Ishikawa (cell line): ENCODE results near the gene HPSE.

Experiments used
- CEBPB ChIP-seq: IDR thresholded peaks from 2 replicates; pipeline ENCODE4 v1.6.1; 2012
- CREB1 ChIP-seq: IDR thresholded peaks from 2 replicates; pipeline ENCODE4 v1.6.1; 2012; ENCODE audit warnings: low read depth
- EGR1 ChIP-seq: IDR thresholded peaks from 2 replicates; pipeline ENCODE4 v1.6.1; 2012
- EP300 ChIP-seq: IDR thresholded peaks from 2 replicates; pipeline ENCODE4 v1.6.1; 2012; ENCODE audit warnings: borderline replicate concordance
- FOXM1 ChIP-seq: IDR thresholded peaks from 2 replicates; pipeline ENCODE4 v1.6.1; 2012; ENCODE audit warnings: low read depth, borderline replicate concordance
- NFIC ChIP-seq: IDR thresholded peaks from 2 replicates; pipeline ENCODE4 v1.6.1; 2012
- RAD21 ChIP-seq: IDR thresholded peaks from 2 replicates; pipeline ENCODE4 v1.6.1; 2012; ENCODE audit warnings: low read depth
- REST ChIP-seq: IDR thresholded peaks from 2 replicates; pipeline ENCODE4 v1.6.1; 2012; ENCODE audit warnings: low read depth, mild to moderate bottlenecking
- TAF1 ChIP-seq: IDR thresholded peaks from 2 replicates; pipeline ENCODE4 v1.6.1; 2012; ENCODE audit warnings: low read depth, mild to moderate bottlenecking
- TCF12 ChIP-seq: IDR thresholded peaks from 2 replicates; pipeline ENCODE4 v1.6.1; 2012; ENCODE audit warnings: low read depth
- TEAD4 ChIP-seq: IDR thresholded peaks from 2 replicates; pipeline ENCODE4 v1.6.1; 2012
- USF1 ChIP-seq: IDR thresholded peaks from 2 replicates; pipeline ENCODE4 v1.6.1; 2012
- YY1 ChIP-seq: IDR thresholded peaks from 2 replicates; pipeline ENCODE4 v1.6.1; 2012; ENCODE audit warnings: low read depth
- ZBTB7A ChIP-seq: IDR thresholded peaks from 2 replicates; pipeline ENCODE4 v1.6.1; 2012; ENCODE audit warnings: low read depth
- TF ChIP-seq, protein P1 (sequence below): IDR thresholded peaks from 2 replicates; pipeline ENCODE4 v1.6.1; 2012

Gene HPSE

GRCh38 chr4:83371235-83371634 lies 36.6 kb upstream of the HPSE start:
- TF ChIP-seq REST (no peak), CEBPB (no peak), TCF12 (no peak), USF1 (no peak), YY1 (no peak), NFIC (no peak), RAD21 (no peak), TEAD4 (no peak)
- TF ChIP-seq, protein P1, sequence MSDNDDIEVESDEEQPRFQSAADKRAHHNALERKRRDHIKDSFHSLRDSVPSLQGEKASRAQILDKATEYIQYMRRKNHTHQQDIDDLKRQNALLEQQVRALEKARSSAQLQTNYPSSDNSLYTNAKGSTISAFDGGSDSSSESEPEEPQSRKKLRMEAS, result no peak

DNA sequence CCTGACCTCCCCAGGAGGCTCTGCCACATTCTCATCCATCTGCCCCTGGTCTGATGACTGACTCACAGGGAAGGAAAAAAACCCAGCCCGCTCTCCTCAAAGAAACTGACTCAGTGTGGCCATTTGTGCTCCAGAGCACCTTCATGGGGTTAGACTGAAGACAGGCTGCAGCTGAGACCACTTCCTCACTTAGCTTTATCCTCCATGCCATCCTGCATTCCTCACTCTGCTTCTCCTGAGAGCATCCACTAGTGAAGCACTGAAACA lies 35.9 kb upstream of the HPSE start:
- TF ChIP-seq CEBPB (no peak), RAD21 (no peak), TCF12 (no peak), CREB1 (no peak), YY1 (no peak)

DNA sequence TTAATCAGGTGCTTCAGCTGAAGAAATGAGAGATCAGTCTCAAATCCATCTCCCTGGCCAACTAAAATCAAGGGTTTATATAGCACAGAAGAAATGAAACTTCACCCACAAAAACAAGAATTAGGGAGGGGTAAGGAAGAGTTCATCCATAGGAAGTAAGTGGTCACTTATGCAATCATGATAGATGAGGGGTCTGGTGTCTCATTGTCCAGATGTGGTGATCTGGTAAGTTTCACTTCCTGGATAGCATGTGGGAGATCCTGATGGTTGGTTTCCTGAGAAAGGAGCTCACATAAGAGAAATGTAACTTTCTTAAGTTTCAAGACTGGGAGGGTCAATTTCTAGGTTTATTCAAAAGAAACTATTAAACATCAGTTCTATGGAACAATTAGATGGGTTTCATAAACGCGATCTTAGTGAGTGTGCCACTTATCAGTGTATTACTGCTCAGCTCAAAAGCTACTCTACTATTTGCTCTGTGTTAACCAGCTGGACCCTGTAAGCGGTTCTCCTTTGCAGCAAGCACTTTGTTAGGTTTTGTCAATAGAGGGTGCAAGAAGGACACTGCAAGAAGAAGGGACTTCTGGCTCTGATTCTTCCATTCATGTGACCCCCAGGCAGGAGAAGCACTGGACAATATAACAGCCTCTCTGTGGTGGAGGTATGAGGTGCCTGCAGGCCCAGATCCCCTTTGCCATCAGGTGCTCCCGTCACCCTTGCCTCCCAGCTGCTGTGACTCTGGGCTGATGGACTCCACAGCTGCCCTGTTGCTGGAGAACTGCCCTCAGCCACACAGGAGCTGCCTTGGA lies 35.4 kb upstream of the HPSE start:
- TF ChIP-seq RAD21, result peak; percentile 36; the same call in 1 of the 2 replicates
- TF ChIP-seq ZBTB7A, result no peak

GRCh38 chr4:83364312-83364711 lies 29.7 kb upstream of the HPSE start:
- no peak for TF ChIP-seq RAD21
- no peak for TF ChIP-seq REST
- TF ChIP-seq CREB1, result no peak
- TF ChIP-seq CEBPB, result no peak
- TF ChIP-seq TEAD4, result no peak
- TF ChIP-seq, protein P1, result no peak
- TF ChIP-seq TAF1, result no peak
- TF ChIP-seq EP300, result no peak
- no peak for TF ChIP-seq EGR1
- no peak for TF ChIP-seq NFIC
- TF ChIP-seq YY1, result no peak
- TF ChIP-seq FOXM1, result no peak
- TF ChIP-seq ZBTB7A, result no peak
- TF ChIP-seq TCF12, result no peak
- TF ChIP-seq USF1, result no peak

- TF ChIP-seq YY1, result no peak
- no peak for TF ChIP-seq TCF12
- no peak for TF ChIP-seq EP300
- no peak for TF ChIP-seq TAF1
- no peak for TF ChIP-seq ZBTB7A
- TF ChIP-seq CREB1, result no peak
- peak; percentile 72 for TF ChIP-seq RAD21
Measured at GRCh38 chr4:83362492-83363329, 28.1 kb upstream of the HPSE start.

GRCh38 chr4:83361416-83362103 lies 26.9 kb upstream of the HPSE start:
- no peak for TF ChIP-seq TEAD4
- TF ChIP-seq, protein P1, result no peak
- no peak for TF ChIP-seq CEBPB
- TF ChIP-seq FOXM1, result no peak
- no peak for TF ChIP-seq USF1
- no peak for TF ChIP-seq CREB1
- no peak for TF ChIP-seq TCF12
- no peak for TF ChIP-seq REST
- TF ChIP-seq NFIC, result no peak
- TF ChIP-seq EGR1, result no peak
- TF ChIP-seq ZBTB7A, result no peak
- TF ChIP-seq EP300, result no peak
- no peak for TF ChIP-seq RAD21
- no peak for TF ChIP-seq YY1
- TF ChIP-seq TAF1, result no peak
